ENCODE data around the gene ATG13.
A peak's percentile ranks its signal among the peaks of the same experiment; 100 is the strongest.

ATG13 gene

GRCh38 chr11:46649180-46649738 is 31.9 kb downstream of the ATG13 start:
- Histone ChIP-seq H3K9me3 (ENCODE audit: control insufficient read depth, insufficient read depth, low read depth, low read length) (no peaks in the 10 kb centered on the region), H3K4me3 (ENCODE audit: low read depth, low read length) (no peak overlapping the region), H3K4me1 (ENCODE audit: control insufficient read depth, insufficient read depth, low read length) (no peaks in the 10 kb centered on the region), H3K27ac (ENCODE audit: extremely low read depth, low read depth, low read length) (no peak overlapping the region), H3K36me3 (ENCODE audit: control insufficient read depth in 2 of 2, insufficient read depth in 1 of 2, low read length in 2 of 2) (peaks cover 15 to 80% of the 10 kb centered on the region in 2 experiments)
- CTCF ChIA-PET = interaction anchor here (0.6 to 1.3 kb wide), 4 partner anchors 31 to 536 kb away, joined by 3 to 4 read pairs (median 4); no protein-coding TSS in a partner anchor
- POLR2A ChIA-PET = interaction anchor here (2.3 kb wide), 1 partner anchor 51 kb away, joined by 7 read pairs; the partner anchor contains the start of genes ARHGAP1 and ZNF408
- 0 out of 2 replicates have a peak, but pooled peaks have one; percentile 4 for TF ChIP-seq PRDM1 (tag by site-specific recombination; IDR thresholded peaks at IDR 0.05)
- TF ChIP-seq GLIS1 (tag by site-specific recombination; IDR thresholded peaks at IDR 0.05) = peak; percentile 15; the same call in 1 of the 2 replicates
- no peak for TF ChIP-seq ZNF37A (tag by site-specific recombination; IDR thresholded peaks at IDR 0.05)
- TF ChIP-seq ZNF266 (tag by site-specific recombination; IDR thresholded peaks at IDR 0.05; ENCODE audit: low read depth) = no peak
- TF ChIP-seq ZNF48 (tag by site-specific recombination; IDR thresholded peaks at IDR 0.05) = no peak
- TF ChIP-seq ATF2 (tag by site-specific recombination; IDR thresholded peaks at IDR 0.05; ENCODE audit: low read depth) = peak; percentile 81
- TF ChIP-seq ZBTB48 (tag by site-specific recombination; IDR thresholded peaks at IDR 0.05) = peak; percentile 48; the same call in 1 of the 2 replicates
- no peak for TF ChIP-seq ZSCAN5A (tag by site-specific recombination; IDR thresholded peaks at IDR 0.05)
- TF ChIP-seq ZNF629 (tag by site-specific recombination; IDR thresholded peaks at IDR 0.05) = 0 out of 2 replicates have a peak, but pooled peaks have one; percentile 35

- Histone ChIP-seq H3K9me3 (ENCODE audit: control insufficient read depth, insufficient read depth, low read depth, low read length) (no peaks in the 10 kb centered on the region), H3K4me3 (ENCODE audit: low read depth, low read length) (no peak overlapping the region), H3K4me1 (ENCODE audit: control insufficient read depth, insufficient read depth, low read length) (no peaks in the 10 kb centered on the region), H3K36me3 (ENCODE audit: control insufficient read depth in 2 of 2, insufficient read depth in 1 of 2, low read length in 2 of 2) (peaks cover 24 to 84% of the 10 kb centered on the region in 2 experiments), H3K27ac (ENCODE audit: extremely low read depth, low read depth, low read length) (no peak overlapping the region)
- ChIA-PET CTCF (no interaction called here), POLR2A (no interaction called here)
- TF ChIP-seq ZBTB20 (tag by site-specific recombination; IDR thresholded peaks at IDR 0.05) = no peak
- no peak for TF ChIP-seq KLF10 (tag by site-specific recombination; IDR thresholded peaks at IDR 0.05)
- no peak for TF ChIP-seq KLF7 (tag by site-specific recombination; IDR thresholded peaks at IDR 0.05; ENCODE audit: borderline replicate concordance)
- TF ChIP-seq ZNF184 (tag by site-specific recombination; IDR thresholded peaks at IDR 0.05) = no peak
- no peak for TF ChIP-seq GLIS2 (tag by site-specific recombination; IDR thresholded peaks at IDR 0.05)
- no peak for TF ChIP-seq ZNF354C (tag by site-specific recombination; IDR thresholded peaks at IDR 0.05; ENCODE audit: borderline replicate concordance, low read depth)
- no peak for TF ChIP-seq ZNF292 (tag by site-specific recombination; IDR thresholded peaks at IDR 0.05; ENCODE audit: borderline replicate concordance, low read depth)
- TF ChIP-seq ZNF660 (tag by site-specific recombination; IDR thresholded peaks at IDR 0.05) = no peak
- TF ChIP-seq ZBTB6 (tag by site-specific recombination; IDR thresholded peaks at IDR 0.05) = no peak
- no peak for TF ChIP-seq ZNF362 (tag by site-specific recombination; IDR thresholded peaks at IDR 0.05)
- no peak for TF ChIP-seq ZNF391 (tag by site-specific recombination; IDR thresholded peaks at IDR 0.05; ENCODE audit: borderline replicate concordance, low read depth)
- no peak for TF ChIP-seq SETDB1 (IDR thresholded peaks at IDR 0.05; ENCODE audit: insufficient read length, low read length)
- no peak for TF ChIP-seq KLF8 (tag by site-specific recombination; IDR thresholded peaks at IDR 0.05)
- no peak for TF ChIP-seq BCL11B (tag by site-specific recombination; IDR thresholded peaks at IDR 0.05; ENCODE audit: low read depth)
- no peak for TF ChIP-seq ZNF416 (tag by site-specific recombination; IDR thresholded peaks at IDR 0.05)
Observed at GRCh38 chr11:46655631-46656030, 38.3 kb downstream of the ATG13 start.

Measured in HEK293 (cell line).